ENCODE data around the gene MUC5B. TPM values are rescaled to one million over a fixed set of nuclear protein-coding genes. Genes with fewer than 3 reads are reported as not detected.
"Not testable (repeated sequence)": the region's sequence is repeated elsewhere in the genome, so short reads cannot be mapped to it uniquely, and the experiment has no call there.

The MUC5B gene
- total and polyA plus RNA-seq, 2 donors (not counting 1 experiment from before 2014, with no cell fraction given): not detected

- H3K27me3 ChIP-seq (replicated peaks in 1 of 4; ENCODE audit: control extremely low read depth in 1 of 4, control insufficient read depth in 3 of 4, insufficient read depth in 4 of 4, low read length in 3 of 4); H3K4me1 Mint-ChIP-seq; H4K20me1 ChIP-seq (ENCODE audit: control insufficient read depth, insufficient read depth, low read length, poor library complexity, severe bottlenecking); H3K4me3 ChIP-seq (ENCODE audit: control extremely low read depth in 1 of 5, extremely low read depth in 1 of 5, insufficient read depth in 1 of 5, low read depth in 2 of 5, low read length in 4 of 5); H3K9me3 Mint-ChIP-seq (ENCODE audit: insufficient read depth); H2AFZ ChIP-seq (ENCODE audit: insufficient read depth, low read depth, low read length, poor library complexity, severe bottlenecking); H3K4me3 Mint-ChIP-seq; ATAC-seq (ENCODE audit: low read depth); CTCF ChIA-PET; H3K27ac ChIP-seq (ENCODE audit: low read length in 2 of 2); POLR2A ChIA-PET; H3K36me3 ChIP-seq (replicated peaks in 1 of 2; ENCODE audit: control extremely low read depth in 1 of 2, control insufficient read depth in 1 of 2, extremely low read depth in 1 of 2, insufficient read depth in 2 of 2, low read length in 1 of 2); H3K9ac ChIP-seq (ENCODE audit: low read length); H3K4me2 ChIP-seq (replicated peaks; ENCODE audit: low read depth, low read length, poor library complexity, severe bottlenecking); H3K27ac Mint-ChIP-seq; DNase-seq; H3K4me1 ChIP-seq (ENCODE audit: control insufficient read depth in 2 of 2, insufficient read depth in 2 of 2, low read length in 2 of 2); H3K27me3 Mint-ChIP-seq; H3K79me2 ChIP-seq (ENCODE audit: control insufficient read depth, insufficient read depth, low read length); intact Hi-C loops (cut with micrococcal nuclease): not testable (repeated sequence)
- 100% methylated on average over 7 of the region's 14 CpGs for whole genome bisulfite sequencing (ENCODE audit: insufficient coverage)
- H3K9me3 ChIP-seq (ENCODE audit: control extremely low read depth in 1 of 3, control insufficient read depth in 2 of 3, insufficient read depth in 1 of 3, low read length in 2 of 3): peaks cover 0 to 12% (median 0%) of the 10 kb centered on the region in 3 donors
These were observed 24.2 kb downstream of the MUC5B start for GRCh38 chr11:1247026-1247425.

DNA sequence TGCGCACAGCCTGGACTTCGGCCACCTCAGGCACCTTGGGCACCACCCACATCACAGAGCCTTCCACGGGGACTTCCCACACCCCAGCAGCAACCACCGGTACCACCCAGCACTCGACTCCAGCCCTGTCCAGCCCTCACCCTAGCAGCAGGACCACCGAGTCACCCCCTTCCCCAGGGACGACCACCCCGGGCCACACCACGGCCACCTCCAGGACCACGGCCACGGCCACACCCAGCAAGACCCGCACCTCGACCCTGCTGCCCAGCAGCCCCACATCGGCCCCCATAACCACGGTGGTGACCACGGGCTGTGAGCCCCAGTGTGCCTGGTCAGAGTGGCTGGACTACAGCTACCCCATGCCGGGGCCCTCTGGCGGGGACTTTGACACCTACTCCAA lies 26.1 kb downstream of the MUC5B start:
- H3K9me3 ChIP-seq (ENCODE audit: control extremely low read depth in 1 of 3, control insufficient read depth in 2 of 3, insufficient read depth in 1 of 3, low read length in 2 of 3): peaks cover 0 to 15% (median 0%) of the 10 kb centered on the region in 3 donors
- H3K4me1 Mint-ChIP-seq; H3K4me2 ChIP-seq (replicated peaks; ENCODE audit: low read depth, low read length, poor library complexity, severe bottlenecking); H3K36me3 ChIP-seq (replicated peaks in 1 of 2; ENCODE audit: control extremely low read depth in 1 of 2, control insufficient read depth in 1 of 2, extremely low read depth in 1 of 2, insufficient read depth in 2 of 2, low read length in 1 of 2); H3K9ac ChIP-seq (ENCODE audit: low read length); H3K27ac Mint-ChIP-seq; H2AFZ ChIP-seq (ENCODE audit: insufficient read depth, low read depth, low read length, poor library complexity, severe bottlenecking); H3K4me3 ChIP-seq (ENCODE audit: control extremely low read depth in 1 of 5, extremely low read depth in 1 of 5, insufficient read depth in 1 of 5, low read depth in 2 of 5, low read length in 4 of 5); intact Hi-C loops (cut with micrococcal nuclease); ATAC-seq (ENCODE audit: low read depth); DNase-seq; CTCF ChIA-PET; H3K27me3 ChIP-seq (replicated peaks in 1 of 4; ENCODE audit: control extremely low read depth in 1 of 4, control insufficient read depth in 3 of 4, insufficient read depth in 4 of 4, low read length in 3 of 4); H3K79me2 ChIP-seq (ENCODE audit: control insufficient read depth, insufficient read depth, low read length); H3K9me3 Mint-ChIP-seq (ENCODE audit: insufficient read depth); H4K20me1 ChIP-seq (ENCODE audit: control insufficient read depth, insufficient read depth, low read length, poor library complexity, severe bottlenecking); POLR2A ChIA-PET; H3K27me3 Mint-ChIP-seq; H3K27ac ChIP-seq (ENCODE audit: low read length in 2 of 2); H3K4me1 ChIP-seq (ENCODE audit: control insufficient read depth in 2 of 2, insufficient read depth in 2 of 2, low read length in 2 of 2); H3K4me3 Mint-ChIP-seq: not testable (repeated sequence)
- WGBS (ENCODE audit: insufficient coverage): no CpG with 5 or more reads among the region's 18 CpGs

DNA sequence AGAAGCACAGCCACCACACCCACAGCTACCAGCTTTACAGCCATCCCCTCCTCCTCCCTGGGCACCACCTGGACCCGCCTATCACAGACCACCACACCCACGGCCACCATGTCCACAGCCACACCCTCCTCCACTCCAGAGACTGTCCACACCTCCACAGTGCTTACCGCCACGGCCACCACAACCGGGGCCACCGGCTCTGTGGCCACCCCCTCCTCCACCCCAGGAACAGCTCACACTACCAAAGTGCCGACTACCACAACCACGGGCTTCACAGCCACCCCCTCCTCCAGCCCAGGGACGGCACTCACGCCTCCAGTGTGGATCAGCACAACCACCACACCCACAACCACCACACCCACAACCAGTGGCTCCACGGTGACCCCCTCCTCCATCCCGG lies 27.5 kb downstream of the MUC5B start:
- H3K4me1 ChIP-seq (ENCODE audit: control insufficient read depth in 2 of 2, insufficient read depth in 2 of 2, low read length in 2 of 2); H3K4me2 ChIP-seq (replicated peaks; ENCODE audit: low read depth, low read length, poor library complexity, severe bottlenecking); H3K4me1 Mint-ChIP-seq; H3K4me3 Mint-ChIP-seq; DNase-seq; H3K27ac Mint-ChIP-seq; H3K9me3 Mint-ChIP-seq (ENCODE audit: insufficient read depth); H3K79me2 ChIP-seq (ENCODE audit: control insufficient read depth, insufficient read depth, low read length); H3K4me3 ChIP-seq (ENCODE audit: control extremely low read depth in 1 of 5, extremely low read depth in 1 of 5, insufficient read depth in 1 of 5, low read depth in 2 of 5, low read length in 4 of 5); H3K27me3 Mint-ChIP-seq; H2AFZ ChIP-seq (ENCODE audit: insufficient read depth, low read depth, low read length, poor library complexity, severe bottlenecking); H4K20me1 ChIP-seq (ENCODE audit: control insufficient read depth, insufficient read depth, low read length, poor library complexity, severe bottlenecking); ATAC-seq (ENCODE audit: low read depth); H3K27me3 ChIP-seq (replicated peaks in 1 of 4; ENCODE audit: control extremely low read depth in 1 of 4, control insufficient read depth in 3 of 4, insufficient read depth in 4 of 4, low read length in 3 of 4); POLR2A ChIA-PET; intact Hi-C loops (cut with micrococcal nuclease); H3K9ac ChIP-seq (ENCODE audit: low read length); H3K36me3 ChIP-seq (replicated peaks in 1 of 2; ENCODE audit: control extremely low read depth in 1 of 2, control insufficient read depth in 1 of 2, extremely low read depth in 1 of 2, insufficient read depth in 2 of 2, low read length in 1 of 2); CTCF ChIA-PET; H3K27ac ChIP-seq (ENCODE audit: low read length in 2 of 2): not testable (repeated sequence)
- 96% methylated on average over 4 of the region's 12 CpGs for WGBS (ENCODE audit: insufficient coverage)
- H3K9me3 ChIP-seq (ENCODE audit: control extremely low read depth in 1 of 3, control insufficient read depth in 2 of 3, insufficient read depth in 1 of 3, low read length in 2 of 3): peaks cover 0 to 15% (median 0%) of the 10 kb centered on the region in 3 donors

All from B cell (primary cell).